ENCODE data around the gene NUTM1. TPM values are rescaled to one million over a fixed set of nuclear protein-coding genes. Genes with fewer than 3 reads are reported as not detected.
"Not testable (repeated sequence)": the region's sequence is repeated elsewhere in the genome, so short reads cannot be mapped to it uniquely, and the experiment has no call there.

The NUTM1 gene
- total RNA-seq, 2 experiments from 2014 or later: 0.05 TPM; not detected in 1

GRCh38 chr15:34339946-34340345 is 3.2 kb upstream of the NUTM1 start:
- Mint-ChIP-seq H3K27ac (peak overlapping the region; percentile 32), H3K36me3 (ENCODE audit: low read depth) (peaks cover 31% of the 10 kb centered on the region), H3K27me3 (ENCODE audit: low read depth) (no peaks in the 10 kb centered on the region), H3K4me1 (ENCODE audit: low read depth) (peaks cover 43% of the 10 kb centered on the region), H3K9me3 (no peaks in the 10 kb centered on the region), H3K4me3 (no peak overlapping the region)
- no peak for DNase-seq
- intact Hi-C loops (cut with micrococcal nuclease): loop anchor here (5.0 kb wide), 1 partner anchor 1148 kb away; the partner anchor contains the start of gene FMN1
- CTCF ChIA-PET: interaction anchor here (1.3 to 2.7 kb wide), 2 partner anchors 11 to 98 kb away, joined by 3 to 9 read pairs; no protein-coding TSS in a partner anchor

- no peaks in the 10 kb centered on the region for H3K9me3 Mint-ChIP-seq
- CTCF ChIA-PET: interaction anchor here (1.3 to 2.1 kb wide), 2 partner anchors 13 to 25 kb away, joined by 4 to 21 read pairs; partner anchors contain the start of gene LPCAT4
- no peak for DNase-seq
- H3K36me3 Mint-ChIP-seq (ENCODE audit: low read depth): peaks cover 30% of the 10 kb centered on the region
- H3K4me1 Mint-ChIP-seq (ENCODE audit: low read depth): peaks cover 39% of the 10 kb centered on the region
- no peaks in the 10 kb centered on the region for H3K27me3 Mint-ChIP-seq (ENCODE audit: low read depth)
- no peak overlapping the region for H3K27ac Mint-ChIP-seq
- no peak overlapping the region for H3K4me3 Mint-ChIP-seq
- intact Hi-C loops (cut with micrococcal nuclease): no loop called here
Measured at GRCh38 chr15:34341381-34342212, 1.5 kb upstream of the NUTM1 start.

- intact Hi-C loops (cut with micrococcal nuclease); H3K27ac Mint-ChIP-seq; DNase-seq; H3K4me3 Mint-ChIP-seq; H3K9me3 Mint-ChIP-seq; H3K27me3 Mint-ChIP-seq (ENCODE audit: low read depth): not testable (repeated sequence)
- Mint-ChIP-seq H3K36me3 (ENCODE audit: low read depth) (peaks cover 25% of the 10 kb centered on the region), H3K4me1 (ENCODE audit: low read depth) (peaks cover 36% of the 10 kb centered on the region)
- CTCF ChIA-PET: interaction anchor here (1.1 to 2.3 kb wide), 6 partner anchors 14 to 246 kb away, joined by 3 to 21 read pairs (median 7); partner anchors contain the start of genes GOLGA8B and LPCAT4
Measured at GRCh38 chr15:34342213-34342736, 840 bp upstream of the NUTM1 start.

GRCh38 chr15:34347951-34348638 is 5.0 kb downstream of the NUTM1 start:
- Mint-ChIP-seq H3K9me3 (no peaks in the 10 kb centered on the region), H3K27ac (no peak overlapping the region), H3K4me1 (ENCODE audit: low read depth) (no peaks in the 10 kb centered on the region), H3K27me3 (ENCODE audit: low read depth) (no peaks in the 10 kb centered on the region), H3K36me3 (ENCODE audit: low read depth) (peaks cover 2% of the 10 kb centered on the region), H3K4me3 (no peak overlapping the region)
- intact Hi-C loops (cut with micrococcal nuclease): no loop called here
- no peak for DNase-seq
- CTCF ChIA-PET: no interaction called here

GRCh38 chr15:34348735-34349300 is 5.7 kb downstream of the NUTM1 start:
- H3K27ac Mint-ChIP-seq: no peak overlapping the region
- no peak overlapping the region for H3K4me3 Mint-ChIP-seq
- no peak for DNase-seq
- CTCF ChIA-PET: no interaction called here
- H3K4me1 Mint-ChIP-seq (ENCODE audit: low read depth): no peaks in the 10 kb centered on the region
- peaks cover 2% of the 10 kb centered on the region for H3K36me3 Mint-ChIP-seq (ENCODE audit: low read depth)
- H3K9me3 Mint-ChIP-seq: no peaks in the 10 kb centered on the region
- H3K27me3 Mint-ChIP-seq (ENCODE audit: low read depth): no peaks in the 10 kb centered on the region
- intact Hi-C loops (cut with micrococcal nuclease): no loop called here

GRCh38 chr15:34349769-34350168 is 6.7 kb downstream of the NUTM1 start:
- Mint-ChIP-seq H3K4me3 (no peak overlapping the region), H3K27me3 (ENCODE audit: low read depth) (no peaks in the 10 kb centered on the region), H3K9me3 (no peaks in the 10 kb centered on the region), H3K27ac (no peak overlapping the region), H3K36me3 (ENCODE audit: low read depth) (peaks cover 5% of the 10 kb centered on the region), H3K4me1 (ENCODE audit: low read depth) (no peaks in the 10 kb centered on the region)
- DNase-seq: no peak
- CTCF ChIA-PET: no interaction called here
- intact Hi-C loops (cut with micrococcal nuclease): no loop called here

- H3K9me3 Mint-ChIP-seq; DNase-seq; intact Hi-C loops (cut with micrococcal nuclease); H3K27me3 Mint-ChIP-seq (ENCODE audit: low read depth); H3K27ac Mint-ChIP-seq; H3K4me1 Mint-ChIP-seq (ENCODE audit: low read depth); H3K4me3 Mint-ChIP-seq: not testable (repeated sequence)
- CTCF ChIA-PET: interaction anchor here (1.6 kb wide), 1 partner anchor 8 kb away, joined by 4 read pairs; no protein-coding TSS in a partner anchor
- H3K36me3 Mint-ChIP-seq (ENCODE audit: low read depth): peaks cover 10% of the 10 kb centered on the region
Measured at GRCh38 chr15:34352996-34353395, 9.9 kb downstream of the NUTM1 start.

GRCh38 chr15:34353627-34354026 is 10.5 kb downstream of the NUTM1 start:
- CTCF ChIA-PET: no interaction called here
- no peak for DNase-seq
- H3K36me3 Mint-ChIP-seq (ENCODE audit: low read depth): peaks cover 13% of the 10 kb centered on the region
- no peaks in the 10 kb centered on the region for H3K9me3 Mint-ChIP-seq
- H3K27me3 Mint-ChIP-seq (ENCODE audit: low read depth): no peaks in the 10 kb centered on the region
- H3K27ac Mint-ChIP-seq: no peak overlapping the region
- no peaks in the 10 kb centered on the region for H3K4me1 Mint-ChIP-seq (ENCODE audit: low read depth)
- intact Hi-C loops (cut with micrococcal nuclease): no loop called here
- H3K4me3 Mint-ChIP-seq: no peak overlapping the region

GRCh38 chr15:34354286-34354685 is 11.2 kb downstream of the NUTM1 start:
- H3K4me3 Mint-ChIP-seq: no peak overlapping the region
- no peaks in the 10 kb centered on the region for H3K9me3 Mint-ChIP-seq
- peaks cover 16% of the 10 kb centered on the region for H3K36me3 Mint-ChIP-seq (ENCODE audit: low read depth)
- CTCF ChIA-PET: interaction anchor here (1.6 kb wide), 1 partner anchor 13 kb away, joined by 10 read pairs; the partner anchor contains the start of gene LPCAT4
- intact Hi-C loops (cut with micrococcal nuclease): no loop called here
- DNase-seq: no peak
- H3K27ac Mint-ChIP-seq: no peak overlapping the region
- no peaks in the 10 kb centered on the region for H3K4me1 Mint-ChIP-seq (ENCODE audit: low read depth)
- H3K27me3 Mint-ChIP-seq (ENCODE audit: low read depth): no peaks in the 10 kb centered on the region

- Mint-ChIP-seq H3K4me1 (ENCODE audit: low read depth) (no peaks in the 10 kb centered on the region), H3K36me3 (ENCODE audit: low read depth) (peaks cover 16% of the 10 kb centered on the region), H3K27ac (no peak overlapping the region), H3K4me3 (no peak overlapping the region), H3K9me3 (no peaks in the 10 kb centered on the region), H3K27me3 (ENCODE audit: low read depth) (no peaks in the 10 kb centered on the region)
- CTCF ChIA-PET: interaction anchor here (0.9 to 1.6 kb wide), 2 partner anchors 9 to 12 kb away, joined by 3 to 10 read pairs; partner anchors contain the start of gene LPCAT4
- intact Hi-C loops (cut with micrococcal nuclease): no loop called here
- DNase-seq: no peak
Measured at GRCh38 chr15:34355241-34355640, 12.1 kb downstream of the NUTM1 start.

GRCh38 chr15:34357653-34358052 is 14.5 kb downstream of the NUTM1 start:
- H3K9me3 Mint-ChIP-seq: no peaks in the 10 kb centered on the region
- H3K27ac Mint-ChIP-seq: no peak overlapping the region
- H3K4me1 Mint-ChIP-seq (ENCODE audit: low read depth): no peaks in the 10 kb centered on the region
- peaks cover 19% of the 10 kb centered on the region for H3K36me3 Mint-ChIP-seq (ENCODE audit: low read depth)
- CTCF ChIA-PET: interaction anchor here (1.4 kb wide), 1 partner anchor 14 kb away, joined by 5 read pairs; the partner anchor contains the start of gene NUTM1
- DNase-seq: no peak
- intact Hi-C loops (cut with micrococcal nuclease): no loop called here
- H3K4me3 Mint-ChIP-seq: no peak overlapping the region
- no peaks in the 10 kb centered on the region for H3K27me3 Mint-ChIP-seq (ENCODE audit: low read depth)

GRCh38 chr15:34358367-34358766 is 15.3 kb downstream of the NUTM1 start:
- Mint-ChIP-seq H3K27me3 (ENCODE audit: low read depth) (no peaks in the 10 kb centered on the region), H3K4me3 (no peak overlapping the region), H3K36me3 (ENCODE audit: low read depth) (peaks cover 22% of the 10 kb centered on the region), H3K4me1 (ENCODE audit: low read depth) (no peaks in the 10 kb centered on the region), H3K27ac (no peak overlapping the region), H3K9me3 (no peaks in the 10 kb centered on the region)
- CTCF ChIA-PET: interaction anchor here (1.4 kb wide), 2 partner anchors 15 to 223 kb away, joined by 5 read pairs; partner anchors contain the start of gene NUTM1
- intact Hi-C loops (cut with micrococcal nuclease): no loop called here
- no peak for DNase-seq

Data from activated naive CD4-positive, alpha-beta T cell treated with anti-CD3 and anti-CD28 coated beads for 36 hours (primary cell).